Measurements from ENCODE around the gene PHOX2A.

GRCh38 chr11:72209101-72209500, 34.9 kb downstream of the PHOX2A start:
- TF ChIP-seq CTCF (IDR thresholded peaks at IDR 0.05) (no peak), NR3C1 (CRISPR knock-in tag; conservative IDR thresholded peaks at IDR 0.05; ENCODE audit: low read depth) (no peak), CREM (CRISPR knock-in tag; IDR thresholded peaks at IDR 0.05) (no peak), ATF2 (CRISPR knock-in tag; IDR thresholded peaks at IDR 0.05; ENCODE audit: borderline replicate concordance, low read depth) (no peak), HMGXB4 (CRISPR knock-in tag; IDR thresholded peaks at IDR 0.05) (no peak), TEAD4 (CRISPR knock-in tag; IDR thresholded peaks at IDR 0.05) (no peak), ARID4B (CRISPR knock-in tag; IDR thresholded peaks at IDR 0.05; ENCODE audit: borderline replicate concordance) (no peak), FOXP4 (CRISPR knock-in tag; IDR thresholded peaks at IDR 0.05) (no peak)

Data from WTC11 (cell line).